PC-9 (cell line): ENCODE measurements around the gene ZBTB24. TPM values are rescaled to one million over a fixed set of nuclear protein-coding genes. Genes with fewer than 3 reads are reported as not detected.
A peak's percentile ranks its signal among the peaks of the same experiment; 100 is the strongest.

Experiments
- Bru-seq: library from RNA; stranded (reverse); fragments of 400-500 nt; gene quantifications from one replicate; lab custom pipeline; 2021; lab: Mats Ljungman, UMichigan
- BruChase-seq, 2 experiments: library from RNA; stranded (reverse); fragments of 400-500 nt; gene quantifications; one replicate each; lab custom pipeline; 2021; lab: Mats Ljungman, UMichigan
- BruUV-seq: library from RNA; stranded (reverse); fragments of 400-500 nt; replicated peaks from 2 replicates; lab custom pipeline; 2021; lab: Mats Ljungman, UMichigan
- CTCF ChIA-PET: fragments of 300-600 bp; sonication (Branson Sonifier 250); formaldehyde crosslinking; loops from one replicate; lab custom pipeline; 2022; ENCODE audit warnings: antibody characterized with exemption; lab: Charles Lee
- POLR2A ChIA-PET: fragments of 300-600 bp; sonication (Branson Sonifier 250); formaldehyde crosslinking; loops from one replicate; lab custom pipeline; 2022; ENCODE audit warnings: antibody characterized with exemption; ENCODE audit not compliant: unreplicated experiment; lab: Charles Lee
- DNase-seq, 2 experiments: peaks; one replicate each; pipeline versions ENCODE4 v3.0.0 to v3.0.0-alpha.2; 2015 to 2022; ENCODE audit warnings: mixed read lengths in 1 of 2
- H2AFZ ChIP-seq: fragments of 200-600 bp; sonication (generic); 2 replicates; pipeline ENCODE4 v1.8.1; 2017; ENCODE audit warnings: antibody characterized with exemption
- H3F3A ChIP-seq: fragments of 200-600 bp; sonication (generic); 2 replicates; pipeline ENCODE4 v1.8.1; 2017; ENCODE audit warnings: antibody characterized with exemption, mild to moderate bottlenecking, low read depth; ENCODE audit not compliant: insufficient read depth
- H3K27ac ChIP-seq: fragments of 200-600 bp; sonication (generic); 2 replicates; pipeline ENCODE4 v1.6.1; 2016; ENCODE audit warnings: mixed run types
- H3K27me3 ChIP-seq: fragments of 200-600 bp; sonication (generic); 2 replicates; pipeline ENCODE4 v1.6.1; 2016; ENCODE audit warnings: low read depth, mixed run types; ENCODE audit not compliant: insufficient read depth
- H3K36me3 ChIP-seq: fragments of 200-600 bp; sonication (generic); 2 replicates; pipeline ENCODE4 v1.6.1; 2016; ENCODE audit warnings: low read depth, mixed run types
- H3K4me1 ChIP-seq: fragments of 200-600 bp; sonication (generic); replicated peaks from 2 replicates; pipeline ENCODE4 v1.6.1; 2016; ENCODE audit warnings: mixed run types; ENCODE audit not compliant: insufficient read depth
- H3K4me2 ChIP-seq: fragments of 200-600 bp; sonication (generic); 2 replicates; pipeline ENCODE4 v1.6.1; 2017; ENCODE audit warnings: mixed run types
- H3K4me3 ChIP-seq: fragments of 200-600 bp; sonication (generic); 2 replicates; pipeline ENCODE4 v1.6.1; 2016; ENCODE audit warnings: mixed run types
- H3K79me2 ChIP-seq: fragments of 200-600 bp; sonication (generic); 2 replicates; pipeline ENCODE4 v1.6.1; 2017; ENCODE audit warnings: low read depth, mixed run types
- H3K9me2 ChIP-seq: fragments of 200-600 bp; sonication (generic); 2 replicates; pipeline ENCODE4 v1.8.1; 2017; ENCODE audit warnings: mild to moderate bottlenecking; ENCODE audit not compliant: insufficient read depth
- H3K9me3 ChIP-seq: fragments of 200-600 bp; sonication (generic); 2 replicates; pipeline ENCODE4 v1.8.1; 2016; ENCODE audit warnings: low read depth; ENCODE audit not compliant: insufficient read depth
- H4K20me1 ChIP-seq: fragments of 200-600 bp; sonication (generic); 2 replicates; pipeline ENCODE4 v1.8.1; 2017; ENCODE audit not compliant: insufficient read depth
- CTCF ChIP-seq: fragments of 200-600 bp; sonication (generic); conservative IDR thresholded peaks from 2 replicates; pipeline ENCODE4 v1.6.1; 2017; ENCODE audit warnings: mixed run types, antibody characterized with exemption, mild to moderate bottlenecking, moderate library complexity
- EZH2 ChIP-seq: fragments of 200-600 bp; sonication (generic); IDR thresholded peaks from 2 replicates; pipeline ENCODE4 v1.8.0; 2017; ENCODE audit warnings: antibody characterized with exemption, low read depth
- intact Hi-C: fragments of 100-400 bp; cut with micrococcal nuclease; formaldehyde crosslinking; loops from one replicate; pipeline ENCODE4 v1.10.0; 2022; ENCODE audit not compliant: unreplicated experiment
- long read RNA-seq: library from polyadenylated mRNA; stranded (forward); transcript quantifications from one replicate; pipeline ENCODE4 v2.0.0, GENCODE V29; 2022
- total RNA-seq: library from RNA; stranded (reverse); gene quantifications from 2 replicates; pipeline ENCODE4 v1.2.3, GENCODE V29; 2021

Gene ZBTB24
- total RNA-seq (5.4 and 7.2 TPM in 2 replicates), Bru-seq, nascent RNA (percentile 82 among the genes with signal in this experiment), BruChase-seq, experiment 1, labeled RNA remaining after a 2-hour chase (percentile 78 among the genes with signal in this experiment), BruChase-seq, experiment 2, labeled RNA remaining after a 6-hour chase (percentile 68 among the genes with signal in this experiment)
- long read RNA-seq, full-length matches to known transcripts = 4 of 5 reads
- long read RNA-seq, partial matches to known transcripts = 1 of 5 reads
- long read RNA-seq, other reads (novel, unspliced or antisense) = 0 of 5 reads

GRCh38 chr6:109482905-109483734 lies at the start of gene ZBTB24:
Gene ZBTB24 (minus strand): TSS chr6:109483219. CDS start chr6:109482026, 1,193 bp downstream.
- H3K36me3 ChIP-seq = peaks cover 25% of the 10 kb centered on the region
- H3K9me3 ChIP-seq = no peaks in the 10 kb centered on the region
- BruUV-seq = no TSS peak
- ChIA-PET CTCF (interaction anchor here (0.6 kb wide), 1 partner anchor 12 kb away, joined by 3 read pairs; no protein-coding TSS in a partner anchor), POLR2A (interaction anchor here (0.7 kb wide), 1 partner anchor 100 kb away, joined by 4 read pairs; no protein-coding TSS in a partner anchor)
- H3K4me1 ChIP-seq = peaks cover 53% of the 10 kb centered on the region
- peaks cover 18% of the 10 kb centered on the region for H4K20me1 ChIP-seq
- intact Hi-C loops = loop anchor here (2.0 to 10.0 kb wide), 3 partner anchors 42 to 388 kb away; partner anchors contain the start of genes CD164, CEP57L1, PPIL6 and SESN1
- TF ChIP-seq CTCF = no peak
- no peak for TF ChIP-seq EZH2
- peak; percentile 79 to 90 for DNase-seq
- H3K9me2 ChIP-seq = no peaks in the 10 kb centered on the region
- peak within 1 kb of the TSS; percentile 75 for H3K4me3 ChIP-seq
- H2AFZ ChIP-seq = peak within 1 kb of the TSS; percentile 88
- H3F3A ChIP-seq = peaks cover 18% of the 10 kb centered on the region; the same call in 1 of the 2 replicates
- H3K27me3 ChIP-seq = no peaks in the 10 kb centered on the region
- peak within 1 kb of the TSS; percentile 82 for H3K4me2 ChIP-seq
- peak within 1 kb of the TSS; percentile 10; the same call in 1 of the 2 replicates for H3K27ac ChIP-seq
- H3K79me2 ChIP-seq = peaks cover 47% of the 10 kb centered on the region

GRCh38 chr6:109531446-109531845 lies 48.4 kb upstream of the ZBTB24 start:
- no peaks in the 10 kb centered on the region for H3K9me3 ChIP-seq
- no peak overlapping the region for H3K4me3 ChIP-seq
- H3K27me3 ChIP-seq = no peaks in the 10 kb centered on the region
- DNase-seq = no peak
- CTCF ChIA-PET = no interaction called here
- no peak overlapping the region for H3K4me2 ChIP-seq
- H3F3A ChIP-seq = no peaks in the 10 kb centered on the region
- no peak overlapping the region for H3K27ac ChIP-seq
- intact Hi-C loops = no loop called here
- TF ChIP-seq EZH2 (no peak), CTCF (no peak)
- POLR2A ChIA-PET = no interaction called here
- no TSS peak for BruUV-seq
- H2AFZ ChIP-seq = no peak overlapping the region
- no peaks in the 10 kb centered on the region for H3K4me1 ChIP-seq
- H3K9me2 ChIP-seq = no peaks in the 10 kb centered on the region
- H3K79me2 ChIP-seq = no peaks in the 10 kb centered on the region
- H4K20me1 ChIP-seq = no peaks in the 10 kb centered on the region
- no peaks in the 10 kb centered on the region for H3K36me3 ChIP-seq

GRCh38 chr6:109527989-109528388 lies 45.0 kb upstream of the ZBTB24 start:
- BruUV-seq = no TSS peak
- Histone ChIP-seq H3K27ac (no peak overlapping the region), H3K4me3 (no peak overlapping the region), H3K9me2 (no peaks in the 10 kb centered on the region), H2AFZ (no peak overlapping the region), H3K4me1 (no peaks in the 10 kb centered on the region), H3K79me2 (no peaks in the 10 kb centered on the region), H3F3A (no peaks in the 10 kb centered on the region), H3K4me2 (no peak overlapping the region), H3K9me3 (peaks cover 8% of the 10 kb centered on the region; the same call in 1 of the 2 replicates), H3K36me3 (no peaks in the 10 kb centered on the region), H3K27me3 (no peaks in the 10 kb centered on the region), H4K20me1 (no peaks in the 10 kb centered on the region)
- peak; percentile 53 for TF ChIP-seq CTCF
- TF ChIP-seq EZH2 = no peak
- intact Hi-C loops = loop anchor here (1.0 to 2.0 kb wide), 5 partner anchors 177 to 863 kb away; no protein-coding TSS in a partner anchor
- DNase-seq = no peak
- ChIA-PET CTCF (no interaction called here), POLR2A (no interaction called here)
